ENCODE data around the gene INSR.
A peak's percentile ranks its signal among the peaks of the same experiment; 100 is the strongest.
"Not testable (repeated sequence)": the region's sequence is repeated elsewhere in the genome, so short reads cannot be mapped to it uniquely, and the experiment has no call there.

The INSR gene

GRCh38 chr19:7188698-7189629 is 105.2 kb downstream of the INSR start:
- DNase-seq: no peak

GRCh38 chr19:7187605-7188339 is 106.4 kb downstream of the INSR start:
- DNase-seq: no peak

GRCh38 chr19:7182489-7182888 is 111.7 kb downstream of the INSR start:
- DNase-seq: no peak

- DNase-seq: no peak
Measured at GRCh38 chr19:7179917-7180306, 114.3 kb downstream of the INSR start.

GRCh38 chr19:7177926-7178325 is 116.3 kb downstream of the INSR start:
- peak; percentile 50 for DNase-seq

GRCh38 chr19:7176792-7177191 is 117.4 kb downstream of the INSR start:
- no peak for DNase-seq

GRCh38 chr19:7172794-7173193 is 121.4 kb downstream of the INSR start:
- DNase-seq: no peak

GRCh38 chr19:7170983-7171382 is 123.2 kb downstream of the INSR start:
- no peak for DNase-seq

- peak; percentile 43 for DNase-seq
Measured at GRCh38 chr19:7168941-7169340, 125.3 kb downstream of the INSR start.

GRCh38 chr19:7161292-7161691 is 132.9 kb downstream of the INSR start:
- DNase-seq: no peak

- peak; percentile 18 for DNase-seq
Measured at GRCh38 chr19:7159105-7159933, 134.9 kb downstream of the INSR start.

GRCh38 chr19:7153022-7153421 is 141.2 kb downstream of the INSR start:
- no peak for DNase-seq

- peak; percentile 4 for DNase-seq
Measured at GRCh38 chr19:7152568-7152967, 141.6 kb downstream of the INSR start.

- no peak for DNase-seq
Measured at GRCh38 chr19:7149956-7150705, 144.1 kb downstream of the INSR start.

GRCh38 chr19:7147119-7147675 is 147.0 kb downstream of the INSR start:
- DNase-seq: not testable (repeated sequence)

GRCh38 chr19:7146086-7146485 is 148.1 kb downstream of the INSR start:
- not testable (repeated sequence) for DNase-seq

- DNase-seq: no peak
Measured at GRCh38 chr19:7145494-7145893, 148.7 kb downstream of the INSR start.

GRCh38 chr19:7142771-7143170 is 151.4 kb downstream of the INSR start:
- no peak for DNase-seq

- no peak for DNase-seq
Measured at GRCh38 chr19:7140137-7140536, 154.1 kb downstream of the INSR start.

GRCh38 chr19:7139095-7139494 is 155.1 kb downstream of the INSR start:
- DNase-seq: no peak

- DNase-seq: no peak
Measured at GRCh38 chr19:7138402-7138801, 155.8 kb downstream of the INSR start.

GRCh38 chr19:7137120-7137519 is 157.1 kb downstream of the INSR start:
- no peak for DNase-seq

All from NCI-H226 (cell line).